NT2/D1 (cell line): ENCODE results near the gene ZNF273.

ENCODE experiments used
- SUZ12 ChIP-seq: IDR thresholded peaks from 2 replicates; pipeline ENCODE4 v1.6.1; 2011; ENCODE audit not compliant: insufficient read length, insufficient read depth; ENCODE audit errors: extremely low read depth
- YY1 ChIP-seq: IDR thresholded peaks from 2 replicates; pipeline ENCODE4 v1.6.1; 2011; ENCODE audit not compliant: insufficient read length, insufficient read depth
- ZNF274 ChIP-seq: IDR thresholded peaks from 2 replicates; pipeline ENCODE4 v1.6.1; 2011; ENCODE audit warnings: mild to moderate bottlenecking, low read depth, low read length

DNA sequence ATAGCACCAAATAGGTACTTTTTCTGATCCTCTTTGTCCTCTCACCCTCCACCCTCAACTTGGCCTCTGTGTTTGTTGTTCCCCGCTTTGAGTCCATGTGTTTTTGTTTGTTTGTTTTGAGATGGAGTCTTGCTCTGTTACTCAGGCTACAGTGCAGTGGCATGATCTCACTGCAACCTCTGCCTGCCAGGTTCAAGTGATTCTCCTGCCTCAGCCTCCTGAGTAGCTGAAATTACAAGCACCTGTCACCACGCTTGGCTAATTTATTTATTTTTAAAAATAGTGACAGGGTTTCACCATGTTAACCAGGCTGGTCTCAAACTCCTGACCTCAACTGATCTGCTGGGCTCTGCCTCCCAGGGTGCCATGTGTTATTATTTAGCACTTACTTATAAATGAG lies 5.3 kb downstream of the ZNF273 start:
- no peak for TF ChIP-seq ZNF274
- TF ChIP-seq YY1 = no peak
- no peak for TF ChIP-seq SUZ12
